Mesenchymal stem cell (in vitro differentiated cells and primary cell): ENCODE results near the gene OR7C1. TPM values are rescaled to one million over a fixed set of nuclear protein-coding genes. Genes with fewer than 3 reads are reported as not detected.

Experiments used
- DNase-seq: peaks from one replicate; pipeline ENCODE4 v3.0.0-alpha.2; 2013
- H2AFZ ChIP-seq: one replicate; pipeline ENCODE4 v1.6.1; 2013; ENCODE audit warnings: low read depth, mild to moderate bottlenecking, control low read depth, inconsistent platforms, low read length, moderate library complexity
- H2AK5ac ChIP-seq: 2 replicates; pipeline ENCODE4 v1.6.1; 2013; ENCODE audit warnings: low read length, moderate library complexity, mild to moderate bottlenecking, inconsistent platforms; ENCODE audit not compliant: severe bottlenecking
- H2BK120ac ChIP-seq: one replicate; pipeline ENCODE4 v1.6.1; 2013; ENCODE audit warnings: low read depth, mild to moderate bottlenecking, inconsistent platforms, low read length, moderate library complexity
- H2BK12ac ChIP-seq, 2 experiments: one replicate each; pipeline ENCODE4 v1.6.1; 2013; ENCODE audit warnings: inconsistent platforms in 2 of 2, low read length in 2 of 2, mild to moderate bottlenecking in 2 of 2, moderate library complexity in 2 of 2, control low read depth in 1 of 2
- H2BK15ac ChIP-seq: one replicate; pipeline ENCODE4 v1.6.1; 2013; ENCODE audit warnings: mild to moderate bottlenecking, low read depth, inconsistent platforms; ENCODE audit not compliant: poor library complexity, severe bottlenecking
- H2BK5ac ChIP-seq: 2 replicates; pipeline ENCODE4 v1.6.1; 2013; ENCODE audit warnings: low read depth, mild to moderate bottlenecking, low read length, control low read depth, inconsistent platforms; ENCODE audit not compliant: poor library complexity, severe bottlenecking
- H3K14ac ChIP-seq, 2 experiments: one replicate each; pipeline ENCODE4 v1.6.1; 2013; ENCODE audit warnings: inconsistent platforms in 2 of 2, low read length in 2 of 2, control low read depth in 1 of 2, mild to moderate bottlenecking in 1 of 2, moderate library complexity in 1 of 2
- H3K18ac ChIP-seq, 2 experiments: one replicate each; pipeline ENCODE4 v1.6.1; 2013; ENCODE audit warnings: inconsistent platforms in 2 of 2, low read length in 2 of 2, control low read depth in 1 of 2, low read depth in 1 of 2, mild to moderate bottlenecking in 1 of 2
- H3K23ac ChIP-seq, 2 experiments: one replicate each; pipeline ENCODE4 v1.6.1; 2013; ENCODE audit warnings: inconsistent platforms in 2 of 2, low read length in 2 of 2, mild to moderate bottlenecking in 2 of 2, moderate library complexity in 2 of 2, control low read depth in 1 of 2
- H3K27ac ChIP-seq: 2 replicates; pipeline ENCODE4 v1.5.1; 2013; ENCODE audit warnings: mild to moderate bottlenecking, moderate library complexity, low read length, control low read depth, inconsistent platforms; ENCODE audit not compliant: poor library complexity, severe bottlenecking
- H3K27me3 ChIP-seq, 2 experiments: 2 replicates each; pipeline versions ENCODE4 v1.6.1 to v1.7.0; 2013; ENCODE audit warnings: low read length in 2 of 2, mild to moderate bottlenecking in 2 of 2, moderate library complexity in 2 of 2, control low read depth in 1 of 2, inconsistent platforms in 1 of 2; ENCODE audit not compliant: control insufficient read depth in 1 of 2, insufficient read depth in 1 of 2
- H3K36me3 ChIP-seq, 2 experiments: 2 replicates each; pipeline versions ENCODE4 v1.6.1 to v1.7.0; 2013; ENCODE audit warnings: low read length in 2 of 2, control low read depth in 1 of 2, inconsistent platforms in 1 of 2, low read depth in 1 of 2, mild to moderate bottlenecking in 1 of 2; ENCODE audit not compliant: insufficient read depth in 2 of 2, control insufficient read depth in 1 of 2
- H3K4ac ChIP-seq, 2 experiments: one replicate each; pipeline ENCODE4 v1.6.1; 2013; ENCODE audit warnings: inconsistent platforms in 2 of 2, low read length in 2 of 2, mild to moderate bottlenecking in 2 of 2, moderate library complexity in 2 of 2, control low read depth in 1 of 2, low read depth in 1 of 2
- H3K4me1 ChIP-seq: 2 replicates; pipeline ENCODE4 v1.6.1; 2013; ENCODE audit warnings: low read depth, low read length, control low read depth; ENCODE audit not compliant: control insufficient read depth, insufficient read depth
- H3K4me2 ChIP-seq: 2 replicates; pipeline ENCODE4 v1.6.1; 2013; ENCODE audit warnings: low read length, mild to moderate bottlenecking, inconsistent platforms; ENCODE audit not compliant: poor library complexity, severe bottlenecking
- H3K4me3 ChIP-seq, 2 experiments: 2 replicates each; pipeline versions ENCODE4 v1.5.1 to v1.7.0; 2013; ENCODE audit warnings: low read length in 2 of 2, mild to moderate bottlenecking in 2 of 2, control low read depth in 1 of 2, low read depth in 1 of 2; ENCODE audit not compliant: insufficient read depth in 1 of 2
- H3K79me1 ChIP-seq: replicated peaks from 2 replicates; pipeline ENCODE4 v1.6.1; 2013; ENCODE audit warnings: mild to moderate bottlenecking, control low read depth, low read length, inconsistent platforms; ENCODE audit not compliant: poor library complexity, severe bottlenecking
- H3K9ac ChIP-seq: 2 replicates; pipeline ENCODE4 v1.7.0; 2013; ENCODE audit warnings: mild to moderate bottlenecking, low read length, moderate library complexity
- H3K9me3 ChIP-seq: 2 replicates; pipeline ENCODE4 v1.7.0; 2013; ENCODE audit warnings: mild to moderate bottlenecking, low read length; ENCODE audit not compliant: control insufficient read depth
- H4K8ac ChIP-seq: one replicate; pipeline ENCODE4 v1.6.1; 2013; ENCODE audit warnings: inconsistent platforms, mild to moderate bottlenecking, low read length, moderate library complexity
- H4K91ac ChIP-seq: one replicate; pipeline ENCODE4 v1.6.1; 2013; ENCODE audit warnings: mild to moderate bottlenecking, low read length, inconsistent platforms
- WGBS: methylation state at CpG from one replicate; pipeline ENCODE4 v1.1.7; 2013; ENCODE audit warnings: mixed read lengths; 5-methylcytosine and 5-hydroxymethylcytosine counted together
- small RNA-seq: library from polyadenylated mRNA; stranded (forward); fragments of <200 nt; extraction: miRNeasy Mini kit (QIAGEN cat#:217004); gene quantifications from one replicate; pipeline ENCODE3, GENCODE V24; 2013; ENCODE audit warnings: low read depth

The OR7C1 gene

DNA sequence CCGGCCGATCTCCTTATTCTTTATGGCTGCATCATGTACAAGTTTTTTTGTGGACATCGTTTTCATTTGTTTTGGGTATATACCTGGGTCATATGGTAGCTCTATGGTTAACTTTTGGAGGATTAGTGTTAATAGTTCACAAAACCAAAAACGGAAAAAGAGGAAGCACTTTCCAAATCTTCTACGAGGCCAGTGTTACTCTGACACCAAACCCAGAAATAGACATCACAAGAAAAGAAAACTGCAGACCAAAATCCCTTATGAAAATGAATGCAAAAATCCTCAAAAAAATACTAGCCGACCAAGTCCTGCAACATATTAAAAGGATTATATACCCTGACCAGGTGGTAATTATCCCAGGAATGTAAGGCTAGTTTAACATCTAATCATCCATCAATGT, 86.4 kb downstream of the OR7C1 start:
- no peak overlapping the region for H3K27ac ChIP-seq
- H3K23ac ChIP-seq: no peak overlapping the region
- no peaks in the 10 kb centered on the region for H3K4me1 ChIP-seq
- no peak overlapping the region for H4K91ac ChIP-seq
- H3K27me3 ChIP-seq: no peaks in the 10 kb centered on the region
- H3K18ac ChIP-seq: no peak overlapping the region
- H2BK15ac ChIP-seq: no peak overlapping the region
- H3K36me3 ChIP-seq: peaks cover 0 to 3% of the 10 kb centered on the region in 2 experiments
- H2AFZ ChIP-seq: no peak overlapping the region
- H2BK5ac ChIP-seq: no peak overlapping the region
- no peak overlapping the region for H3K14ac ChIP-seq
- 72% methylated on average over 5 of the region's 6 CpGs for whole genome bisulfite sequencing
- H4K8ac ChIP-seq: no peak overlapping the region
- no peak overlapping the region for H3K4ac ChIP-seq
- H3K9me3 ChIP-seq: no peaks in the 10 kb centered on the region
- no peaks in the 10 kb centered on the region for H3K79me1 ChIP-seq
- H2BK120ac ChIP-seq: no peak overlapping the region
- H3K9ac ChIP-seq: no peak overlapping the region
- DNase-seq: no peak
- no peak overlapping the region for H2AK5ac ChIP-seq
- no peak overlapping the region for H3K4me3 ChIP-seq
- no peak overlapping the region for H2BK12ac ChIP-seq
- H3K4me2 ChIP-seq: no peak overlapping the region

Small RNA genes within 50 kb of the gene (small RNA-seq; reads per million reads assigned to genes)
- gene AC005255.1: not detected
